H1 (cell line): ENCODE data around the gene ATP7A. TPM values are rescaled to one million over a fixed set of nuclear protein-coding genes. Genes with fewer than 3 reads are reported as not detected.

Source experiments
- CTCF ChIA-PET: fragments of 300-600 bp; sonication (Branson Sonifier 250); formaldehyde crosslinking; loops from one replicate; lab custom pipeline; 2021; ENCODE audit not compliant: partially characterized antibody; lab: Charles Lee
- POLR2A ChIA-PET: fragments of 300-600 bp; sonication (Branson Sonifier 250); formaldehyde crosslinking; loops from one replicate; lab custom pipeline; 2021; ENCODE audit warnings: inconsistent platforms; ENCODE audit not compliant: partially characterized antibody; lab: Charles Lee
- DNase-seq, 2 experiments: peaks; one replicate each; pipeline versions ENCODE4 v3.0.0 to v3.0.0-alpha.2; 2010 to 2022; ENCODE audit warnings: low spot score in 2 of 2, low read depth in 1 of 2, mixed read lengths in 1 of 2
- FAIRE-seq: peaks from 2 replicates; lab custom pipeline; 2011; peaks lifted over from hg19 to GRCh38; lab: Jason Lieb, UNC
- H2AFZ ChIP-seq: 2 replicates; pipeline ENCODE4 v1.8.1; 2012; ENCODE audit warnings: low read length, inconsistent platforms
- H2AK5ac ChIP-seq: 2 replicates; pipeline ENCODE4 v1.6.1; 2013; ENCODE audit warnings: low read depth, low read length
- H2BK120ac ChIP-seq: replicated peaks from 2 replicates; pipeline ENCODE3; 2013; ENCODE audit warnings: low read depth, low read length, inconsistent platforms
- H2BK12ac ChIP-seq: 2 replicates; pipeline ENCODE4 v1.6.1; 2013; ENCODE audit warnings: low read depth, low read length
- H2BK15ac ChIP-seq: 2 replicates; pipeline ENCODE4 v1.6.1; 2013; ENCODE audit warnings: low read length
- H2BK20ac ChIP-seq: 2 replicates; pipeline ENCODE4 v1.6.1; 2013; ENCODE audit warnings: low read length
- H2BK5ac ChIP-seq: 2 replicates; pipeline ENCODE4 v1.6.1; 2013; ENCODE audit warnings: low read depth, low read length
- H3K14ac ChIP-seq: 2 replicates; pipeline ENCODE4 v1.6.1; 2013; ENCODE audit warnings: inconsistent platforms; ENCODE audit not compliant: insufficient read length
- H3K18ac ChIP-seq: 2 replicates; pipeline ENCODE4 v1.6.1; 2013; ENCODE audit warnings: low read length; ENCODE audit errors: extremely low read depth
- H3K23ac ChIP-seq: 2 replicates; pipeline ENCODE4 v1.6.1; 2013; ENCODE audit warnings: inconsistent platforms; ENCODE audit not compliant: insufficient read length
- H3K23me2 ChIP-seq: 2 replicates; pipeline ENCODE4 v1.6.1; 2013; ENCODE audit warnings: low read depth, low read length
- H3K27ac ChIP-seq: 2 replicates; pipeline ENCODE4 v1.6.1; 2011; ENCODE audit warnings: low read depth, low read length, inconsistent platforms
- H3K27me3 ChIP-seq, 4 experiments: replicated peaks in 1 of 4; 1 replicate in 1 of 4; 2 replicates in 3 of 4; pipeline versions ENCODE4 v1.6.1 to v1.8.1; 2011 to 2013; ENCODE audit warnings: low read length in 3 of 4, mild to moderate bottlenecking in 3 of 4, inconsistent platforms in 2 of 4, mixed read lengths in 2 of 4, moderate library complexity in 1 of 4; ENCODE audit not compliant: control insufficient read depth in 3 of 4, insufficient read depth in 3 of 4; ENCODE audit errors: extremely low read depth in 1 of 4
- H3K36me3 ChIP-seq, 4 experiments: 2 replicates each; pipeline versions ENCODE4 v1.6.1 to v1.8.1; 2011 to 2013; ENCODE audit warnings: mild to moderate bottlenecking in 4 of 4, low read length in 3 of 4, moderate library complexity in 2 of 4, control low read depth in 1 of 4, inconsistent platforms in 1 of 4; ENCODE audit not compliant: insufficient read depth in 4 of 4, control insufficient read depth in 2 of 4
- H3K4ac ChIP-seq: replicated peaks from 2 replicates; pipeline ENCODE3; 2013; ENCODE audit warnings: low read length, low read depth, mixed read lengths, inconsistent platforms; ENCODE audit not compliant: insufficient read length
- H3K4me1 ChIP-seq, 4 experiments: replicated peaks in 1 of 4; 1 replicate in 1 of 4; 2 replicates in 3 of 4; pipeline versions ENCODE4 v1.6.1 to v1.8.1; 2011 to 2013; ENCODE audit warnings: low read length in 3 of 4, inconsistent platforms in 2 of 4, mixed read lengths in 1 of 4; ENCODE audit not compliant: insufficient read depth in 4 of 4, control insufficient read depth in 3 of 4
- H3K4me2 ChIP-seq, 2 experiments: 2 replicates each; pipeline versions ENCODE4 v1.6.1 to v1.8.1; 2011 to 2013; ENCODE audit warnings: low read depth in 2 of 2, low read length in 2 of 2, control low read depth in 1 of 2, inconsistent platforms in 1 of 2, mild to moderate bottlenecking in 1 of 2; ENCODE audit not compliant: insufficient read depth in 1 of 2
- H3K4me3 ChIP-seq, 4 experiments: fragments of 200-600, 300-600 bp in 1 of 4; sonication (generic), shearing (Covaris generic), sonication (Bioruptor Twin) in 1 of 4; 2 replicates each; pipeline versions ENCODE4 v1.5.1 to v1.8.1; 2011 to 2016; ENCODE audit warnings: low read length in 4 of 4, low read depth in 3 of 4, control low read depth in 2 of 4, inconsistent platforms in 2 of 4, mild to moderate bottlenecking in 2 of 4, mixed read lengths in 1 of 4, moderate library complexity in 1 of 4; ENCODE audit not compliant: insufficient read depth in 2 of 4; ENCODE audit errors: extremely low read depth in 1 of 4
- H3K56ac ChIP-seq: replicated peaks from 2 replicates; pipeline ENCODE3; 2013; ENCODE audit warnings: low read depth, mild to moderate bottlenecking, mixed read lengths, low read length, inconsistent platforms; ENCODE audit not compliant: insufficient read length
- H3K79me1 ChIP-seq: 2 replicates; pipeline ENCODE4 v1.6.1; 2013; ENCODE audit warnings: low read depth, low read length, control low read depth
- H3K79me2 ChIP-seq, 2 experiments: 2 replicates each; pipeline versions ENCODE4 v1.6.1 to v1.8.1; 2012 to 2013; ENCODE audit warnings: low read length in 2 of 2, mild to moderate bottlenecking in 2 of 2, inconsistent platforms in 1 of 2; ENCODE audit not compliant: insufficient read depth in 2 of 2, control insufficient read depth in 1 of 2
- H3K9ac ChIP-seq, 4 experiments: replicated peaks in 1 of 4; 1 replicate in 1 of 4; 2 replicates in 3 of 4; pipeline versions ENCODE4 v1.6.1 to v1.8.1; 2011 to 2013; ENCODE audit warnings: low read depth in 3 of 4, low read length in 3 of 4, control low read depth in 2 of 4, mild to moderate bottlenecking in 2 of 4, moderate library complexity in 2 of 4, inconsistent platforms in 1 of 4; ENCODE audit errors: extremely low read depth in 1 of 4
- H3K9me3 ChIP-seq, 2 experiments: 2 replicates each; pipeline versions ENCODE4 v1.6.1 to v1.8.1; 2012 to 2013; ENCODE audit warnings: mild to moderate bottlenecking in 2 of 2, moderate library complexity in 2 of 2, control low read depth in 1 of 2, inconsistent platforms in 1 of 2, low read depth in 1 of 2, low read length in 1 of 2, mixed read lengths in 1 of 2; ENCODE audit not compliant: insufficient read depth in 2 of 2
- H4K20me1 ChIP-seq, 2 experiments: replicated peaks in 1 of 2; 2 replicates each; pipeline versions ENCODE3 to v1.8.1; 2011 to 2013; ENCODE audit warnings: inconsistent platforms in 2 of 2, low read length in 2 of 2, mild to moderate bottlenecking in 1 of 2; ENCODE audit not compliant: insufficient read depth in 2 of 2, control insufficient read depth in 1 of 2
- H4K5ac ChIP-seq: 2 replicates; pipeline ENCODE4 v1.6.1; 2013; ENCODE audit warnings: low read length, low read depth, mixed read lengths, inconsistent platforms; ENCODE audit not compliant: insufficient read length
- H4K8ac ChIP-seq: 2 replicates; pipeline ENCODE4 v1.8.0; 2013; ENCODE audit warnings: mild to moderate bottlenecking, moderate library complexity, low read length, inconsistent platforms; ENCODE audit not compliant: insufficient read depth; ENCODE audit errors: extremely low read depth
- H4K91ac ChIP-seq: replicated peaks from 2 replicates; pipeline ENCODE3; 2013; ENCODE audit warnings: low read length, mixed read lengths, inconsistent platforms; ENCODE audit not compliant: insufficient read length
- WGBS, 2 experiments: shearing (Covaris generic) in 1 of 2; methylation state at CpG; one replicate each; pipeline versions ENCODE4 v1.1.6 to v1.1.7; 2013 to 2015; ENCODE audit warnings: low lambda C conversion rate in 2 of 2, mixed read lengths in 2 of 2, inconsistent platforms in 1 of 2, low coverage in 1 of 2, missing lambda C conversion rate in 1 of 2; ENCODE audit not compliant: insufficient replicate concordance in 2 of 2, insufficient coverage in 1 of 2, insufficient read length in 1 of 2; ENCODE audit errors: extremely low coverage in 1 of 2, missing lambda C conversion rate in 1 of 2; 5-methylcytosine and 5-hydroxymethylcytosine counted together
- polyA plus RNA-seq, 7 experiments: library from polyadenylated mRNA; depleted of rRNA in 3 of 7; stranded (reverse) in 5 of 7; unstranded in 2 of 7; fragments of >200 nt in 5 of 7; fragments of 200-250 nt in 2 of 7; gene quantifications; 1 replicate in 5 of 7; 2 replicates in 1 of 7; 4 replicates in 1 of 7; pipeline versions ENCODE4 v1.2.1 to v1.2.3, GENCODE V29; 2011 to 2013; ENCODE audit warnings: missing spikeins in 2 of 7, mixed read lengths in 2 of 7
- total RNA-seq: library from RNA; stranded (reverse); fragmentation: NEBNext Ultra II Directional; extraction: Animal tissue kit (Norgen Biotek cat#: 25700); gene quantifications from 2 replicates; pipeline ENCODE4 v1.2.1, GENCODE V29; 2021

Gene ATP7A
- total and polyA plus RNA-seq, 2 of the 8 experiments (the other 6 are each of a cell fraction or from before 2014, with no cell fraction given), result 0.73 to 2.8 TPM

DNA sequence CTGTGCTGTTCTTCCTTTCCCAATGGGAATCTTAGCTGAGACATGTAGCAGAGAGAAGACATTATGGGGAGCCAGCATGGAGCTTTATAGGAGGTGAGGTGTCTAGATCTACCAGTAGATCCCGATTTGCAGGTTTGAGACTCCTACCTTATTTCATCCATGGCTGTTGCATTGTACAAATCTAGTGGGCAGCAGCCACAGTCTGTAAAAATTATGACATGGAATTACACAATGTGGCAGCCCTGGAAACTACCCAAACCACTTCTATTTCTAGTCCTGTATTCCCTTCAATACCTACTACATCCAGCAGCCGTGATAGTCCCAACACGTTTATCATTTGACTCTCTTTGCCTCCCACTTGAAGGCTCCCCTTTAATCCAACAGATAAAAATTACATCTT, 8.1 kb downstream of the ATP7A start:
- H4K8ac ChIP-seq, result no peak overlapping the region
- no peaks in the 10 kb centered on the region for H3K79me1 ChIP-seq
- no peak for DNase-seq
- ChIA-PET POLR2A (no interaction called here), CTCF (interaction anchor here (1.7 kb wide), 1 partner anchor 106 kb away, joined by 5 read pairs; no protein-coding TSS in a partner anchor)
- H2BK5ac ChIP-seq, result no peak overlapping the region
- H4K5ac ChIP-seq, result no peak overlapping the region
- H2BK20ac ChIP-seq, result no peak overlapping the region
- no peak overlapping the region for H2BK120ac ChIP-seq
- no peak overlapping the region for H3K14ac ChIP-seq
- no peak overlapping the region for H3K4me2 ChIP-seq
- H4K20me1 ChIP-seq, result no peaks in the 10 kb centered on the region
- H3K9me3 ChIP-seq, result no peaks in the 10 kb centered on the region
- no peak overlapping the region for H4K91ac ChIP-seq
- no peaks in the 10 kb centered on the region for H3K23me2 ChIP-seq
- H2AFZ ChIP-seq, result no peak overlapping the region
- H3K36me3 ChIP-seq, result no peaks in the 10 kb centered on the region
- H3K9ac ChIP-seq, result no peak overlapping the region
- H2BK15ac ChIP-seq, result no peak overlapping the region
- no peak overlapping the region for H3K4ac ChIP-seq
- H3K79me2 ChIP-seq, result no peaks in the 10 kb centered on the region
- WGBS, 2 experiments, result 91% methylated on average over 3 of the region's 3 CpGs; no CpG with 5 or more reads in 1 of the 2 experiments
- no peak overlapping the region for H3K27ac ChIP-seq
- H2AK5ac ChIP-seq, result no peak overlapping the region
- H3K4me3 ChIP-seq, result no peak overlapping the region
- H3K18ac ChIP-seq, result no peak overlapping the region
- no peak overlapping the region for H3K56ac ChIP-seq
- no peaks in the 10 kb centered on the region for H3K4me1 ChIP-seq
- FAIRE-seq, result no peak
- H3K23ac ChIP-seq, result no peak overlapping the region
- no peak overlapping the region for H2BK12ac ChIP-seq
- H3K27me3 ChIP-seq, result no peaks in the 10 kb centered on the region
